ENCODE results near the gene OR5T2. TPM values are rescaled to one million over a fixed set of nuclear protein-coding genes. Genes with fewer than 3 reads are reported as not detected.
"Not testable (repeated sequence)": the region's sequence is repeated elsewhere in the genome, so short reads cannot be mapped to it uniquely, and the experiment has no call there.

The OR5T2 gene
- not detected in 2 replicates for total RNA-seq (2014; rRNA removed; shearing (Covaris generic))

GRCh38 chr11:56234155-56234554, at the start of gene OR5T2:
Gene OR5T2 (minus strand): TSS chr11:56234255. CDS start chr11:56233062, 1,193 bp downstream.
- no peak for DNase-seq (ENCODE audit: low read depth)

GRCh38 chr11:56273854-56274253, 39.8 kb upstream of the OR5T2 start, which contains the start of gene OR5T1:
Gene OR5T1 (plus strand): TSS chr11:56274154. CDS start chr11:56275639, 1,485 bp downstream.
- no peak for DNase-seq (ENCODE audit: low read depth)

DNA sequence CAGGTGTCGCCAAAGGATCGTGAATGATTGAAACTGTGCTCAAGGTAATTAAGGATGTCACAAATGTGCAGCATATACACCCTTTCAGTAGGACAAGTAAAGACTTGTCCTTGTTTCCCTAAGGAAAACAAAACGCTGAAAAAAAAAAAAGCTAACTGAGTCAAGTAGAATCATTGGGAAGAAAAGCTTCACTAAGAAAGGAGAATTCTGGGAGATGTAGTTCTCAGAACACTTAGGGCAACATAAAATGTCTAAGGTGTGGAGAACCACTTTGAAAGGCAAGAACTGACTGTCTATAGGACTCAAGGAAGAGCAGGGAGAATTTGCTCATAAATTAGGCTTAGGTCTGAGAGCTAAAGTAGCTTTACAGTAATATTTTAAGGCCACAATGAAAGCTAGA, 37.0 kb upstream of the OR5T2 start:
- DNase-seq (ENCODE audit: low read depth) = no peak

DNA sequence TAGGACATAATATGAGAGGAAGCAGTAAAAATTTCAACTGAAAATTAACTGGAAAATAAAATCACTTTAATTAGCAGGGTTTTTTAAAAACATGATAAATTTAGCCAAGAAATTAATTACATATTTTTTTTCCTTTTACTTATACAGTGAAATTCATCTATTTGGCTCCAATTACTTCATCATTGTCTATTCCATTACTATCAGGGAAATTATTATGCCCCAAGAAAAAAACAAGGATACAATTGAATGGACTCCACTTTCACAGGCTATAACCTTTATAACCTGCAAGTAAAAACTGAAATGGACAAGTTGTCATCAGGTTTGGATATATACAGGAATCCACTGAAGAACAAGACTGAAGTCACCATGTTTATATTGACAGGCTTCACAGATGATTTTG, 17.9 kb upstream of the OR5T2 start, which contains the start of gene OR5T3:
TSS of gene OR5T3 (plus strand) at position 301 of the 400 bp plus-strand sequence. CDS start at position 301, 0 bp downstream.
- DNase-seq (ENCODE audit: low read depth) = no peak

- not testable (repeated sequence) for DNase-seq (ENCODE audit: low read depth)
These were observed 14.3 kb downstream of the OR5T2 start for GRCh38 chr11:56219735-56220134.

DNA sequence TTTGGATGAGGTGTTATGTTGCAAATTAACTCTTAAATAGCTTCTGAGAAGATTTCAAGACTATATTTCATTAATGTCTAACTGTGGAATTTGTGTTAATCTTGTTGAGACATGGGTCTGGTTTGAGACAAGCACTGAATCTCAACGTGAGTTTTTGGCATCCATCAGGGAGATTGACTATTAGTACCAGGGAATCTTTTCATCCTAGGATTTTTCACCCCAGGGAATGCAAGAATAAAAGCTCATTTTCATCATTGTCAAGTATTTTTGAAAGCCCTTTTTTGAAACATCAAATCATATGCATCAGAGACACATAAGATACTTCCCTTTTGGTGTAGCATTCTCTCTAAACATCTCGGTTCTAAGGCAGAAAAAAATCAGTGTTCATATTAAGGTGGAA, 19.5 kb downstream of the OR5T2 start:
- DNase-seq (ENCODE audit: low read depth) = no peak

DNA sequence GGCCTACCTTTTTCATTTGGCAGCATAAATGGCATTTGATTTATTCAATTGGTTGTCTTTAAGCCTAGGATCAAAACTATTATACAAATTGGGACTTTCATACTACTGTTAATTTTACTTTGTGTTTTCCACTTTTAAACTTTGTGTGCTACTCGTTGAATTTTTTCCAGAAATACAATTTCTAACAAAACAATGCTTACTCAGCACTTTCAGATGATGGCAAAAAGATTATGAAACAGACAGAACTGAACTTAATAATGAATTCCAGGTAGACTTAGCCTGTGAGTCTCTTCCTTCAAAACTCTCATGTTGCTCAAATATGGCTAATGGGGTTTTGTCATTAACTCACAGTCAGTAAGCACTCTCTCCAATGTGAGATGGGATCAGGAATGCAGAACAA, 26.3 kb downstream of the OR5T2 start:
- no peak for DNase-seq (ENCODE audit: low read depth)

DNA sequence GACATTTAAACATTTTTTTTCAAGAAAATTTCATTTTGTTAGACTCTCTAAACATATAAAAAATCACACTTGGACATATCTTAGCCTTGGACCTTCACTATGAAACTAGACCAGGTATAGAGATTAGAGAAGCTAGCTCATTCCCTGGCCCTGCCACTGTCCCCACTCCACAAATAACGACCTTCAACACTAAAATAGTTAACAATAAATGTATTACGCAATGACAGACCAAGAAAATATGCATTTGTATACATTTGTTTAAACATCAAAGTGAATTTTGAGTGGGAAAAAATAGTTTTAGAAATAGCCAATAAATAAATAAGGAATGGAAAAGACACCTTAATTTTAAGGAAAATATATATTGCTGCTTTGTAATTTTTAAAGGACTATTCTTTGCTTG, 36.7 kb downstream of the OR5T2 start:
- no peak for DNase-seq (ENCODE audit: low read depth)

DNA sequence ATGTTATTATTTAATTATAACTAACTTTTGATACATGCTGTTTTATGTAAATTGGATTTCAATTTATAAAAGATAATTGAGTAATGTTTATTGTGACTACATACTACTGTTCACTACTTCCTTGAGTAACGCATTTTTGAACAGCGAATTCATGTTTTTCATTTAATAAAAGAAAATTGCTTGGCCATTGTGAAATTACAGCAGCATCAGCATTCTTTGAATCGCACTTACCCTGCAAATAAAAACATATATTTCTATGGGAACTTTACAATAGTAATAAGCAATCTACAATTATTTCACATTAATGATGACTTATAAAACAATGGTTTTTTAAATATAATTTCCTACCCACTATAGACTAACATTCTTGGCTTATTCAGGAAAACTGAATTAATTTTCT, 37.4 kb downstream of the OR5T2 start:
- no peak for DNase-seq (ENCODE audit: low read depth)

DNA sequence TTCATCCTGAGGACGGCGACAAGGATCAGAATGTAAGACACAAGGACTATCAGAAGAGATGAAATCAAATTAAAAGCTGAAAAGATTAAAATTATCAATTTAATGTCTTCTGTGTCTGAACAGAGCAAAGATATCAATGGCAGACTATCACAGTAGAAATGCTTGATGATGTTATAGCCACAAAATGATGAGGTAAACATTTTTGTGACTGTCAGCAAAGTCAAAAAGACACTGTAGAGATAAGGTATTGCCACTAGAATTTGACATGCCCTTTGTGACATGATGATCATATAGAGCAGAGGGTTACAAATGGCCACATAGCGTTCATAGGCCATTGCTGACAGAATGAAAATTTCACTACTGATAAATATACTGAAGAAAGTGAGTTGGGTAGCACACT, 45.5 kb downstream of the OR5T2 start:
- no peak for DNase-seq (ENCODE audit: low read depth)

DNA sequence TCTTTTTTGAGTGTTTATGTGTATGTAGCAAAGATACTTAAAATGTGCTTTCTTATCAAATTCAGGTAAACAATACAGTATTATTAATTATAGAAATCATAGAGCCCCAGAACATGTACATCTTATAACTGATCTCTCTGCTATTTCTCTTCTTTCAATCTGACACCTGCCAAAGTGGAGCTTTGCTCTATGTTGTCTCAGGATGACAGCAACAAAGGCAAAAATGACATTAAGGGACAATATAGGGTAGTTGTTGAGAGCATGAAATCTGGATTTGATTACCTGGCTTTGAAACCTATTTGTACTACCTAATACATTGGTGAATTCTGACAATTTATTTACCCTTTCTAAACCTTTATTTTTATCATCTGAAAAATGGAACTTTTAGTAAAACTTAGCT, 50.6 kb downstream of the OR5T2 start:
- no peak for DNase-seq (ENCODE audit: low read depth)

Other genes with a start within 250 kb of the OR5T2 start
- not detected in 2 replicates for gene OR5F1, start 239.6 kb downstream of the OR5T2 start, total RNA-seq (2014; rRNA removed; shearing (Covaris generic))
- gene OR5AS1, start 206.6 kb downstream of the OR5T2 start, total RNA-seq (2014; rRNA removed; shearing (Covaris generic)) = not detected in 2 replicates
- gene OR8I2, start 140.9 kb downstream of the OR5T2 start, total RNA-seq (2014; rRNA removed; shearing (Covaris generic)) = not detected in 2 replicates
- not detected in 2 replicates for gene OR8H2, start 130.6 kb downstream of the OR5T2 start, total RNA-seq (2014; rRNA removed; shearing (Covaris generic))
- gene OR8H3, start 111.9 kb downstream of the OR5T2 start, total RNA-seq (2014; rRNA removed; shearing (Covaris generic)) = not detected in 2 replicates
- not detected in 2 replicates for gene OR8J3, start 94.1 kb downstream of the OR5T2 start, total RNA-seq (2014; rRNA removed; shearing (Covaris generic))
- not detected in 2 replicates for gene OR8K5, start 73.9 kb downstream of the OR5T2 start, total RNA-seq (2014; rRNA removed; shearing (Covaris generic))
- gene OR5J2, start 57.6 kb downstream of the OR5T2 start, total RNA-seq (2014; rRNA removed; shearing (Covaris generic)) = not detected in 2 replicates
- gene OR5T3, start 18.0 kb upstream of the OR5T2 start, total RNA-seq (2014; rRNA removed; shearing (Covaris generic)) = not detected in 2 replicates
- not detected in 2 replicates for gene OR5T1, start 39.9 kb upstream of the OR5T2 start, total RNA-seq (2014; rRNA removed; shearing (Covaris generic))
- gene OR8H1, start 58.0 kb upstream of the OR5T2 start, total RNA-seq (2014; rRNA removed; shearing (Covaris generic)) = not detected in 2 replicates
- gene OR8K3, start 80.9 kb upstream of the OR5T2 start, total RNA-seq (2014; rRNA removed; shearing (Covaris generic)) = not detected in 2 replicates
- not detected in 2 replicates for gene OR8K1, start 111.8 kb upstream of the OR5T2 start, total RNA-seq (2014; rRNA removed; shearing (Covaris generic))
- gene OR8J1, start 120.0 kb upstream of the OR5T2 start, total RNA-seq (2014; rRNA removed; shearing (Covaris generic)) = not detected in 2 replicates
- gene OR8U1, start 141.4 kb upstream of the OR5T2 start, total RNA-seq (2014; rRNA removed; shearing (Covaris generic)) = not detected in 2 replicates
- not detected in 2 replicates for gene OR5AL1, start 178.4 kb upstream of the OR5T2 start, total RNA-seq (2014; rRNA removed; shearing (Covaris generic))
- gene OR5M3, start 239.1 kb upstream of the OR5T2 start, total RNA-seq (2014; rRNA removed; shearing (Covaris generic)) = not detected in 2 replicates